SK-N-SH (cell line): ENCODE data around the gene ZNF180.

Source experiments
- CTCF ChIP-seq: fragments of 200-600 bp; sonication (generic); IDR thresholded peaks from 2 replicates; pipeline ENCODE4 v1.6.1; 2017; ENCODE audit warnings: antibody characterized with exemption, mild to moderate bottlenecking, moderate library complexity
- MXI1 ChIP-seq: IDR thresholded peaks from 2 replicates; pipeline ENCODE4 v1.6.1; 2012; ENCODE audit warnings: mild to moderate bottlenecking, low read depth, low read length, improper control_type of control experiment
- USF2 ChIP-seq: fragments of 150-350 bp; IDR thresholded peaks from 2 replicates; pipeline ENCODE4 v1.6.1; 2017; ENCODE audit warnings: antibody characterized with exemption, low read length, low read depth, borderline replicate concordance
- YY1 ChIP-seq: IDR thresholded peaks from 2 replicates; pipeline ENCODE4 v1.4.0; 2012; ENCODE audit warnings: low read depth, mild to moderate bottlenecking

GRCh38 chr19:44527554-44527953, 27.2 kb upstream of the ZNF180 start:
- TF ChIP-seq YY1 (no peak), MXI1 (no peak), CTCF (no peak), USF2 (no peak)
